Epithelial cell of esophagus (primary cell): ENCODE results near the gene NSUN4.

ENCODE experiments used
- DNase-seq: peaks from one replicate; pipeline ENCODE4 v3.0.0; 2010; ENCODE audit warnings: low read depth
- H3K4me3 ChIP-seq: 2 replicates; pipeline ENCODE4 v1.5.1; 2011; ENCODE audit warnings: mild to moderate bottlenecking, low read length, control low read depth
- CTCF ChIP-seq: IDR thresholded peaks from 2 replicates; pipeline ENCODE4 v1.5.1; 2011; ENCODE audit warnings: low read depth, mild to moderate bottlenecking, low read length, control low read depth, inconsistent platforms; ENCODE audit not compliant: insufficient read depth; ENCODE audit errors: missing control alignments

NSUN4 gene

GRCh38 chr1:46302641-46303037, 38.0 kb upstream of the NSUN4 start:
- peak overlapping the region; percentile 99 for H3K4me3 ChIP-seq
- TF ChIP-seq CTCF, result no peak
- peak; percentile 18 for DNase-seq

GRCh38 chr1:46303038-46303871, 37.4 kb upstream of the NSUN4 start, which contains the start of the genes LRRC41 and UQCRH:
LRRC41 (minus strand) TSS chr1:46303616; CDS start chr1:46303322, 294 bp downstream.
UQCRH (plus strand) TSS chr1:46303698; CDS start chr1:46303767, 69 bp downstream.
- H3K4me3 ChIP-seq, result peak within 1 kb of the TSS; percentile 99
- no peak for TF ChIP-seq CTCF
- DNase-seq, result peak; percentile 98

- H3K4me3 ChIP-seq, result peak overlapping the region; percentile 99
- DNase-seq, result peak; percentile 14
- no peak for TF ChIP-seq CTCF
Observed at GRCh38 chr1:46303872-46304326, 36.7 kb upstream of the NSUN4 start.

GRCh38 chr1:46306159-46306530, 34.5 kb upstream of the NSUN4 start:
- H3K4me3 ChIP-seq, result no peak overlapping the region
- TF ChIP-seq CTCF, result no peak
- DNase-seq, result no peak

- no peak for TF ChIP-seq CTCF
- H3K4me3 ChIP-seq, result no peak overlapping the region
- DNase-seq, result no peak
Observed at GRCh38 chr1:46309401-46310159, 31.0 kb upstream of the NSUN4 start.

- TF ChIP-seq CTCF, result no peak
- H3K4me3 ChIP-seq, result no peak overlapping the region
- no peak for DNase-seq
Observed at GRCh38 chr1:46310321-46310720, 30.3 kb upstream of the NSUN4 start.
